Measurements from ENCODE around the gene VAMP5. TPM values are rescaled to one million over a fixed set of nuclear protein-coding genes. Genes with fewer than 3 reads are reported as not detected.

Gene VAMP5
- total and polyA plus RNA-seq, 2 of the 8 experiments (the other 6 are each of a cell fraction or from before 2014, with no cell fraction given): 4.7 to 14.2 TPM

- Histone ChIP-seq H3K4me2 (ENCODE audit: insufficient read depth in 1 of 2, low read depth in 2 of 2, low read length in 2 of 2) (no peak overlapping the region), H4K20me1 (replicated peaks in 1 of 2; ENCODE audit: control insufficient read depth in 1 of 2, insufficient read depth in 2 of 2, low read length in 2 of 2) (peaks cover 5 to 11% of the 10 kb centered on the region in 2 experiments), H3K18ac (ENCODE audit: extremely low read depth, low read length) (no peak overlapping the region), H4K8ac (ENCODE audit: extremely low read depth, insufficient read depth, low read length) (no peak overlapping the region), H2BK5ac (ENCODE audit: low read depth, low read length) (no peak overlapping the region), H3K4ac (replicated peaks; ENCODE audit: insufficient read length, low read depth, low read length) (no peak overlapping the region), H2BK15ac (ENCODE audit: low read length) (no peak overlapping the region), H3K56ac (replicated peaks; ENCODE audit: insufficient read length, low read depth, low read length) (no peak overlapping the region), H3K4me1 (replicated peaks in 1 of 4; ENCODE audit: control insufficient read depth in 3 of 4, insufficient read depth in 4 of 4, low read length in 3 of 4) (no peaks in the 10 kb centered on the region), H2AK5ac (ENCODE audit: low read depth, low read length) (no peak overlapping the region), H3K14ac (ENCODE audit: insufficient read length) (no peak overlapping the region), H3K79me2 (ENCODE audit: control insufficient read depth in 1 of 2, insufficient read depth in 2 of 2, low read length in 2 of 2) (no peaks in the 10 kb centered on the region; a peak in 1 of 4 replicates), H3K4me3 (ENCODE audit: extremely low read depth in 1 of 4, insufficient read depth in 2 of 4, low read depth in 3 of 4, low read length in 4 of 4) (no peak overlapping the region), H4K91ac (replicated peaks; ENCODE audit: insufficient read length, low read length) (no peak overlapping the region), H3K27ac (ENCODE audit: low read depth, low read length) (no peak overlapping the region), H3K23ac (ENCODE audit: insufficient read length) (no peak overlapping the region), H2BK12ac (ENCODE audit: low read depth, low read length) (no peak overlapping the region), H2BK120ac (replicated peaks; ENCODE audit: low read depth, low read length) (no peak overlapping the region), H2AFZ (ENCODE audit: low read length) (no peak overlapping the region), H4K5ac (ENCODE audit: insufficient read length, low read depth, low read length) (no peak overlapping the region), H3K79me1 (ENCODE audit: low read depth, low read length) (0 out of 2 replicates have a peak, but pooled peaks cover 3% of the 10 kb centered on the region), H3K9ac (replicated peaks in 1 of 4; ENCODE audit: extremely low read depth in 1 of 4, low read depth in 3 of 4, low read length in 3 of 4) (no peak overlapping the region), H2BK20ac (ENCODE audit: low read length) (no peak overlapping the region), H3K23me2 (ENCODE audit: low read depth, low read length) (no peaks in the 10 kb centered on the region), H3K36me3 (ENCODE audit: control insufficient read depth in 2 of 4, insufficient read depth in 4 of 4, low read length in 3 of 4) (peaks cover 19 to 80% (median 62%) of the 10 kb centered on the region in 4 experiments), H3K9me3 (ENCODE audit: insufficient read depth in 2 of 2, low read depth in 1 of 2, low read length in 1 of 2) (no peaks in the 10 kb centered on the region), H3K27me3 (replicated peaks in 1 of 4; ENCODE audit: control insufficient read depth in 3 of 4, extremely low read depth in 1 of 4, insufficient read depth in 3 of 4, low read length in 3 of 4) (no peaks in the 10 kb centered on the region)
- no peak for TF ChIP-seq SP1 (IDR thresholded peaks at IDR 0.05; ENCODE audit: low read depth, low read length)
- TF ChIP-seq EP300 (IDR thresholded peaks at IDR 0.05; ENCODE audit: borderline replicate concordance in 1 of 2, low read depth in 2 of 2, low read length in 2 of 2): no peak
- TF ChIP-seq CEBPB (IDR thresholded peaks at IDR 0.05; ENCODE audit: low read depth, low read length): no peak
- no peak for TF ChIP-seq POU5F1 (IDR thresholded peaks at IDR 0.05; ENCODE audit: low read depth, low read length)
- TF ChIP-seq CBX8 (IDR thresholded peaks at IDR 0.05; ENCODE audit: borderline replicate concordance, low read depth, low read length): no peak
- TF ChIP-seq TEAD4 (IDR thresholded peaks at IDR 0.05; ENCODE audit: low read depth, low read length): no peak
- ChIA-PET POLR2A (ENCODE audit: partially characterized antibody) (interaction anchor here (0.7 to 3.2 kb wide), 4 partner anchors 11 to 464 kb away, joined by 3 to 16 read pairs (median 8); partner anchors contain the start of gene TMEM150A), CTCF (ENCODE audit: partially characterized antibody) (interaction anchor here (0.7 to 5.9 kb wide), 5 partner anchors 14 to 407 kb away, joined by 3 to 69 read pairs (median 4); no protein-coding TSS in a partner anchor)
- WGBS, 2 experiments (ENCODE audit: extremely low coverage in 1 of 2, insufficient coverage in 1 of 2, insufficient read length in 1 of 2, insufficient replicate concordance in 2 of 2, low coverage in 1 of 2, low lambda C conversion rate in 2 of 2, missing lambda C conversion rate in 1 of 2): 93% methylated on average over 8 of the region's 8 CpGs; no CpG with 5 or more reads in 1 of the 2 experiments
- DNase-seq (ENCODE audit: low read depth in 1 of 2, low spot score in 2 of 2): no peak
- FAIRE-seq: no peak
These were observed 50.8 kb downstream of the VAMP5 start for GRCh38 chr2:85635011-85635410.

Measured in H1 (cell line).